Occipital lobe (tissue), 2 donors: Measurements from ENCODE around the gene SIDT1. TPM values are rescaled to one million over a fixed set of nuclear protein-coding genes. Genes with fewer than 3 reads are reported as not detected.
A peak's percentile ranks its signal among the peaks of the same experiment; 100 is the strongest.

ENCODE experiments used
- DNase-seq: peaks from one replicate; lab custom pipeline; 2025; lab: John Stamatoyannopoulos, UW
- total RNA-seq: library from RNA; depleted of rRNA; stranded (reverse); fragments of >200 nt; gene quantifications from one replicate; pipeline ENCODE4 v1.2.3, GENCODE V29; 2014

Gene SIDT1
- 6.2 TPM for total RNA-seq

DNA sequence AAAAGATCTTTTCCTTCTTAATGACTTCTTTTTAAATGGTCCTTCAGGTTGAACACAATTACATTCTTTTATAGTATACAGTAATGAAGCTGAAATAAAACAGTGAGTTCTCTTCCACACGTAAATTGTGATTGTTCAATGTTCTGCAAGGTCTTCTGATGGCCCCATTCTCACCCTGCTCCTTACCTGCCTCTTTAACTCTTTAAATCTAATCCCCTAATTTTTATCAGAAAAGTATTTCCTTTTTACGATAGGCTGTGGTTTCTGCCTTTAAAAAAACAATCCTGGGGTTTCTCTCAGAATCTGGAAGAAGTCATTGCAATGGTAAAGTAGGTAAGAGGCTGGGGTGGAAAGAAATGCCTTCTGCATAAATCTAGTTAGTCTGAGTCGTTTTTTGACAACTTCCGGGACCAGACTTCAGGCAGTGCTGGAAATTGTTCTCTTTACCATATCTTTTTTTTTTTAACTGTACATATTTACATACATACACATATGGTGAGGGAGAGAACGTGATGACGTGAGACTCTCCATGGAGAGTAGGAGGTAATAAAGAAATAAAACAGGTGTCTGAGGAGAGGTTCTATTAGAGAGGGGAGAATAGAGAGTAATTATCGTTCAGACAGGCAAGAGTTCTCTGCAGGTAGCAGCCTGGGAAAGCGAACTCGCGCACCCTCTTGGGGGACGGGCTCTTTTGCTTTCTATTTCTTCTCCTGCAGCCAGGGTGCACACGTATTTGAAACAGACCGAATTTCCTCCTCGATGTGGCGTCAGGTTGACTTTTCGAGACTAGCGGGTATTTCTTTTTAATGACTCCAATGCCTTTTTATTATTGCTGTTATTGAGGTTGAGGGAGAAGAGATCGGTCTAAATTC, at the start of gene SIDT1:
Gene SIDT1 (plus strand): TSS at position 730 of the 872 bp plus-strand sequence. CDS start 467 bp downstream, outside the sequence.
- peak; percentile 11 for DNase-seq

DNA sequence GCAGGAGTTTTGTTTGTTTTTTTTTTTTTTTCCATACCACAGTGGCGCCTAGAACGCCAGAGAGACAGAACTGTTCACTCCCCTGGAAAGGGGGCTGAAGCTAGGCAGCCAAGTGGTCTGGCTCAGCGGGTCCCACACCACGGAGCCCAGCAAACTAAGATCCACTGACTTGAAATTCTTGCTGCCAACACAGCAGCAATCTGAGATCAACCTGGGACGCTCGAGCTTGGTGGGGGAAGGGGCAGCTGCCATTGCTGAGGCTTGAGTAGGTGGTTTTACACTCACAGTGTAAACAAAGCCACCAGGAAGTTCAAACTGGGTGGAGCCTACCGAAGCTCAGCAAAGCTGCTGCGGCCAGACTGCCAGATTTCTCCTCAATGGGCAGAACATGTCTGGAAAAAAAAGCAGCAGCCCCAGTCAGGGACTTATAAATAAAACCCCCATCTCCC, 47.2 kb upstream of the SIDT1 start:
- no peak for DNase-seq

- DNase-seq = no peak
Measured at GRCh38 chr3:113495035-113495434, 37.3 kb upstream of the SIDT1 start.

DNA sequence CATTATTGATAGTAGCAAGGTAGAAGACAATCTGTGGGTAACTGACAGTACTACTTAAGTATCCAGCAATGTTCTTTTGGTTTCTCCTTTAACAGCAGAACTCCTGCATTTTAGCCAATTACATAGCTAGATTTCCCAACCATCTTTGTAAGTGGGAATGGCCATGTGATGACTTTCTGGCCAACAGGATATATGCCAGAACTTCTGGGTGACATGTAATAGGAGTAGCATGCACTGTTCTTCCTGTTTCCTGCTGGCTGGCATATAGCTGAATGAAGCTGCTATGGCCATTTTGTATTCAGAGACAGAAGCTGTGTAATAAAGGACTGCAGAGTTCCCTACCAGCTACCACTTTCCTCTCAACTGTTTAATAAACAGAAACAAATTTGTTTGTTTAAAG, 35.4 kb upstream of the SIDT1 start:
- DNase-seq = no peak

DNA sequence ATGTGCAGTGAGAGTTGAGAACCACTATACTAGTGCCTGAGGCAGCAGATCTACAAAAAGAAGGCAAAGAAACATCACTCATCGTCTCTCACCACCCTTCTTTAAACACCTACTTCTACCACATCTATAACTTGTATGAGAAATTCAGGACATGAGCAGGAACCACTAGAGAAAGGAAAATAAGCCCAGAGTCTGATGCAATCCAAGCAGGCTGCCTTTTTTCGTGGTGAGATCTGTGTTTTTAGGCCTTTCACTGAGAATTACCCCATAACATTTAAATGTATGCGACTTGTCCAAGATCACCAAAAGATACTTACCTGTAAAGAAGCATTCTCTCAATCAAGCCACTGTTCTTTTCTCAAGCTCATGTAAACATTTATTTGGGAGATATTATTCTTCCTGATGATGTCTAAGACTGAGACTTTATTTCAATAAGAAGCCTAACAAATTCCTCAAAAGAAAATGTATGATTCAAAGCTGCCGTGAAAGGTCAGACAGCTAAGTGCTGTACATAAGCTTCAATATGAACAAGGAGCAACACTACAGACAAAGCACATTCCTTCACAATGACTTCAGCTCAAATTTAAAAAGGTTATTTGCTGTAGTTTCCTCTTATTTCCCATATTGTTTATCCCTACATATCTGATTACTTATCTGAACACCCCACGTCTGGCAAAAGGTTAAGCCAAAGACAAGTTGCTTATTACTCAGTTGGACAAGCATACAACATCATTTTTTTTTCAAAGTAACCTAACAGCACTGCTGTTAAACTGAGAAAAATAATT, 33.9 kb upstream of the SIDT1 start:
- no peak for DNase-seq

- DNase-seq = no peak
Measured at GRCh38 chr3:113499081-113499480, 33.3 kb upstream of the SIDT1 start.

- no peak for DNase-seq
Measured at GRCh38 chr3:113501597-113501996, 30.8 kb upstream of the SIDT1 start.

- no peak for DNase-seq
Measured at GRCh38 chr3:113505867-113506266, 26.5 kb upstream of the SIDT1 start.

DNA sequence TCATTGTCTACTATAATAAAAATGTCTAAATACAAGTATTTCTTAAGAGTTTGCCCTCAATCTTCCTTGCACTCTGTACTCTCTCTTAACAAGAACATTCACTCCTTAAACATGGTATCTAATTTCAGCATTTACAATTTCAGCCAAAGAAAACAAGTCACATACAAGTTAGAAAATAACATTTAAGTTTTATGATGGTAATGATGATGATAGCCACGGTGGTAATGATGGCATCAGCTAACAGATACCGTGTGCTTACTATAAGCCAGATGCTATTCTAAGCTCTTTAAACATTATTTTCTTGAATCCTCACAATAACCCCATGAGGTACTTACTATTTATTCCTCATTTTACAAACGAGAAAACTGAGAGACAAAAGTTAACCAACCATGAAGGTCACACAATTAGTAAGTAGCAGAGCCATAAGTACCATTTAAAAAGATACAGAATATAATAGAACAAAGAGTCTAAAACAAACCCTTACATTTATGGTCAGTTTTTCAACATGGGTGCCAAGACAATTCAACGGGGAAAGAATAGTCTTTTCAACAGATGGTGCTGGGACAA, 24.8 kb upstream of the SIDT1 start:
- no peak for DNase-seq

DNA sequence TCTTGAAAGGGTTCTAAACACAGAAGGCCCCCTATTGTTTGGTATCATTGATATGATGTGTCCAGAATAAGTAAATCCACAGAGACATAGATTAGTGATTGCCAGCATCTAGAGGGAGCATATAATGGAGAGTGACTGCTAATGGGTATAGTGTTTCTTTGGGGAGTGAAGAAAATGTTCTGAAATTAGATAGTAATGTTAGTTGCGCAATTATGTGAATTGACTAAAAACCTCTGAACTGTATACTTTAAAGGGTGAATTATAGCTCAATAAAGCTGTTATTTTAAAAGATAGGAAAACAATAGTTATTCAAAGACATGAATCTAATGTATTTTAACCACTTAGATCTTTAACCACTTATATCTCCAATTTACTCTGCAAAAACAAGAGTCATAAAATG, 23.4 kb upstream of the SIDT1 start:
- no peak for DNase-seq

DNA sequence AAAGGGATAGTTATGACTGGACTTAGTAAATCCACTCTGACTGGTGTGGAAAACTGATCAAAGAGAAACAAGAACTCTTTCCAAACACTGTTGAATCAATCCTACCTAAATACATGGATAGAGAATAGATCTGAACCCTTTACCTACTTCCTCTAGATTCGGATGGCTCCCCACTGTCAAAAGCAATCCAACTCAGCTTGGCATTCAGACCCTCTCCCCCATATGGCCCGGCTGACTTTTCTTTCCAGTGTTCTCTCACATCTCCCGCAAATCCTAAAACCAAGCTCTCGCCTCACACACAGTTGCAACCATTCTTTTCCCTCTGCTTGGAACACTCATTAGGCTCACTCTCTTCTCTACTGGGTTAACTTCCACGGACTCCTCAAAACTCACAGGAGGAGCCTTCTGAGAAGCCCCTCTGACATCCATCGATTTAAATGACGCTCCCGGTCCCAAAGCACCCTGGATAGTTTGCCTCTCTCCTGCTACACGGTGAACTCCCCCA, 18.0 kb upstream of the SIDT1 start:
- DNase-seq = no peak

- DNase-seq = no peak
Measured at GRCh38 chr3:113516115-113516505, 16.2 kb upstream of the SIDT1 start.

GRCh38 chr3:113521981-113522380, 10.4 kb upstream of the SIDT1 start:
- no peak for DNase-seq

- no peak for DNase-seq
Measured at GRCh38 chr3:113523241-113523640, 9.1 kb upstream of the SIDT1 start.

DNA sequence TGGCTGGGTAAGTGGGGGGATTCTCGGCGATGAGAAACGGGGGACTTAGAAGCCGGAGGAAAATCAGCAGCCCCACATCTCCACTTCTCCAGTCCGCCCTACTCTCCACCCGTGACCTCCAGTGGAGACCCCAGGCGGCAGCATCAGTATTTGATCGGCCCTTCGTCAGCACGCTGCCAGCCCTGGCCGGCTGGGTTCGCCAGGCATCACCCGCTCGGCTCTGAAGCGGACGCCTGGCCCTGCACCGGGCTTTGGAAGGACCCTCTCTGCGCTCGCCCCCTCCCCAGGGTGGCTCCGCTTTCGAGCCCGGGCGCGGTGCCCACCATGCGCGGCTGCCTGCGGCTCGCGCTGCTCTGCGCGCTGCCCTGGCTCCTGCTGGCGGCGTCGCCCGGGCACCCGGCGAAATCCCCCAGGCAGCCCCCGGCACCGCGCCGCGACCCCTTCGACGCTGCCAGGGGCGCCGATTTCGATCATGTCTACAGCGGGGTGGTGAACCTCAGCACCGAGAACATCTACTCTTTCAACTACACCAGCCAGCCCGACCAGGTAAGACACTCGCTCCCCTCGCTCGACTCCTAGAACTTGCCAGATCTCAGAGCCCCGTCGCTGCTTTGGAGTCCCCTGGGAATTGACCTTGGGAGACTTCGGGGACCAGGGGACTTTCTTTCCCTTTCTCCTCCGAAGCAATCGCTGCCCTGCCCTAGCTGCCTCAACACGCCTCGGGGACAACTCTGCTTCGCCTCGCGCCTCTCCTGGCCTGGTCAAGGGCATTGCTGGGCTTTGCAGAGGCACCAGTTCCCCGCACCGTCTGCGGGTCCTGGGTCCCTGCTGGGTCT, 561 bp downstream of the SIDT1 start:
- peak; percentile 25 for DNase-seq

GRCh38 chr3:113533534-113533892, 1.2 kb downstream of the SIDT1 start:
- DNase-seq = peak; percentile 25

DNA sequence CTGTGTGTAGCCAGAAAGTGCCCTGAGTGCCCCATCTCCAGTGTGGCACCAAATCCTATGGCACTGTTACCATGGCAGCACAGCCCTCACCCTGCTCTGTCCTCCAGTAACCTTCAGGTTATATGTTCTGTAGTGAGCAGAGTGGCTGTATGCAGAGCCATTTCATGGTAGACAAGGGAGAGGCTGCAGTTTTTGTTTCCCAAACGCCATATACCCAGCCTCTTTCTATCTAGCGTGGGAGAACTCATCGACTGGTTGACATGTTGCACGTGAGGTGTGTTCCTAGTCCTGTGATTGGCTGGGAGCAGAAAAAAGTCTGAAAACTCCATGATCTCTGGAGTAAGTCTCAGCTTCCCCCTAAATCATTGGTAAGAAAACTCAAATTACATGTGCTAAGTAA, 2.0 kb downstream of the SIDT1 start:
- peak; percentile 13 for DNase-seq

DNA sequence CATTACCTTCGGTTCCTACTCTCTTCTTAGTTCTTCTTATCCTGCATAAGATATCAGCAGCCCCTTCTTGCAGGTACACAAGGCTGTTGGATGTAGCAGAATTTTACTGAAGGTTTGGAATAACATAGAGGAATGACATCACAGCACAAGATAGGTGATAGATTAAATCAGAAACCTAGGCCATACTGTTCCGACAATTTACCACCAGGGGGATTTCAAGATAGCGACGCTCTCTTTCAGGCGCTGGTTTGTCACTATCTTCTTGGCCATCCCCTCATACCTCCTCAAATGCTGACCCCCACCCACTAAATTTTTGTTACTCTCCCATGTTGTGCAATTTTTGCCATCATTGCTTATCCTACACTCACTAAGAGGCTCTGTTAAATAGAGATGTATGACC, 3.5 kb downstream of the SIDT1 start:
- DNase-seq = no peak

DNA sequence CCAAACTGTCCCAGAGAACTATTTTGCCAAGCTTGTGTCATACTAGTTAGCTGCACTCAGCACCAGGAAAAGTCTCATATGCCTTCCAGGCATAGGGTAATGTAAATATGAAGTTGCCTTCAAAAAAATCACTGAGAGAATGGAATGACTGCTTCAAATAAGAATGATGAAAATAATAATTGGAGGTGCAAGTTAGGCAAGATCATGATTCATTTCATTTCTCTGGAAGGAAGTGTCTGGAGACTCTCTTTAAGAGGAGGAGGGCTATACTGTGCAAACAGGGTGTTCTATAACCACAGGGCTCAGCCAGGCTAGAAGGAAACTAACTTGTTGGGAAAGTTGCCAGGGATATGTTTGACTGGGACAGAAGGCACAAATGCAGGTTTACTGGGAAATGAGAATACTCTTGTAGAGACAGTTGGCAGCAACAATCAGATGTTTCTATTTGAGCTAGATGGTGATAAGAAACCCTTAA, 4.3 kb downstream of the SIDT1 start:
- no peak for DNase-seq

- DNase-seq = no peak
Measured at GRCh38 chr3:113537155-113537554, 4.8 kb downstream of the SIDT1 start.

DNA sequence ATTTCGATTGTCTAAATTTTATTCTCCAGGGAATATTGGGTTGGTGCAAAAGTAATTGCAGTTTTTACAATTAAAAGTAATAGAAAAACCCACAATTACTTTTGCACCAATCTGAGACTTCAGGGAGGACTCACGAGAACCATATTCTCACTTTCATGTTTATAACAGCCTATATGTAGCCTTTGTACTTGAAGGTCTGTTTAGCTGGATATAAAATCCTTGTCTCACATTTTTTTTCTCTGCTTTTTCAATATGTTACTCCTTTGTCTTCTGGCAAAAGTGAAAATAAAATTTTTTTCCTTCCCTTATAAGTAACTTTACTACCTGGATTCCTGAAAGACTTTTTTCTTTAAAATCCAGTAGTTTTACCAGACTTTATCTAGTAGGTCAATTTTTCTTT, 9.2 kb downstream of the SIDT1 start:
- no peak for DNase-seq
